ENCODE data around the gene MVB12B.

MVB12B gene

DNA sequence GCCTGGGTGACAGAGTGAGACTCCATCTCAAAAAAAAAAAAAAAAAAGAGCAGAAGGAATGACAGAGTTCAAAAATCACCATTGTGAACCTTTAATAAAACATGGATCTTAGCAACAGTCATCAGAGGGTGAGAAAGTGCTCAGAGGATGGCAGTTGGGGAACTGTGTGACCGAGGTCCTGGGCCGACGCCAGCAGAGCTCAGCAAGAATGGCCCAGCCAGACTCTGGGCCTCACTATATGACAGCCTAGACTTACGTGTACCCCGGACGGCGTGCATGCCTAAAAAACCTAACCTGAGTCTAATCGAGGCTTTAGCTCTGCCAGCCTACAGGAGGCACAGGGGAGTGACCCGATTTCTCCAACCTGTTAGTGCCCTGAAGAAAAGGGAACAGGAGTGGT is 64.3 kb downstream of the MVB12B start:
- no peak for DNase-seq

DNA sequence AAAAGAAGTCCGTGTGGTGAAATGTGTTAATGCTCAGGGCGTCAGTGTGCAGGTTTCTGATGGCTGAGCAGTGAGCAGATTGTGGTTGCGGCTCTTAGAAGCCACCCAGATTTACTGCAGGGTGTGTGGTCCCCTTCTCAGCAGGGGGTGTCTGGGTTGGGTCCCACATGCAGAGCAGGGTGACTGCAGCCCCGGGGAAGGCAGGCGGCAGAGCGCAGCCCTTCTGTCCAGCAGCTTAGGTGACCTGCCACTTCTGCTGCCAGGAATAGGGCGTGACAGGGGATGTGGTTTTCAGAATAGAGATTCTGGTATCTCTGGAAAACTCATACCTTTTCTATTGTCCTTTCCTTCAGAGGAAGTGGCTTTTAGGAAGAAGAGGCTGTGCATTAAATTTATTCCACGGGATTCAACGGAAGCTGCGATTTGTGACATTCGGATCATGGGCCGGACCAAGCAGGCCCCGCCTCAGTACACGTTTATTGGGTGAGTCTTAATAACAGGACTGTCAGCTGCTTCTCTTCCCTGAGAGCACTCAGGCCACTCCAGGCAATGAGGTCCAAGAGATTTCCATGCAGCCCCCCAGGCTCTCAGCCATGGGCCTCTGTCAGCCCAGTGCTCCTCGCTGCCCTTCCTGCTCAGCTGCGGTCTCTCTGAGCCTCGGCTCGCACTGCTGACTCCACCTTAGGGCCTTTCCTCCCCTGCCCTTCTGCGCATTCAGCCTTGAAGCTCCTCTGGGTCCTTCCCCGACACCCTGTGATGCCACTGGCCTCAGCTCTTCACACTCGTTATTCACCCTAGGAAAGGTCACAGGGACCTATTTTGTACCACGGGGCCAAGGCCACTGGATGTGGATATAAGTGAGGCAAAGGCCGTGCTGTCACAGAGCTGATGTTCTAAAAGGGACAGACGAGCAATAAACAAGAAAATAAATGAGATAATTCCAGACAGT is 65.4 kb downstream of the MVB12B start:
- no peak for DNase-seq

DNA sequence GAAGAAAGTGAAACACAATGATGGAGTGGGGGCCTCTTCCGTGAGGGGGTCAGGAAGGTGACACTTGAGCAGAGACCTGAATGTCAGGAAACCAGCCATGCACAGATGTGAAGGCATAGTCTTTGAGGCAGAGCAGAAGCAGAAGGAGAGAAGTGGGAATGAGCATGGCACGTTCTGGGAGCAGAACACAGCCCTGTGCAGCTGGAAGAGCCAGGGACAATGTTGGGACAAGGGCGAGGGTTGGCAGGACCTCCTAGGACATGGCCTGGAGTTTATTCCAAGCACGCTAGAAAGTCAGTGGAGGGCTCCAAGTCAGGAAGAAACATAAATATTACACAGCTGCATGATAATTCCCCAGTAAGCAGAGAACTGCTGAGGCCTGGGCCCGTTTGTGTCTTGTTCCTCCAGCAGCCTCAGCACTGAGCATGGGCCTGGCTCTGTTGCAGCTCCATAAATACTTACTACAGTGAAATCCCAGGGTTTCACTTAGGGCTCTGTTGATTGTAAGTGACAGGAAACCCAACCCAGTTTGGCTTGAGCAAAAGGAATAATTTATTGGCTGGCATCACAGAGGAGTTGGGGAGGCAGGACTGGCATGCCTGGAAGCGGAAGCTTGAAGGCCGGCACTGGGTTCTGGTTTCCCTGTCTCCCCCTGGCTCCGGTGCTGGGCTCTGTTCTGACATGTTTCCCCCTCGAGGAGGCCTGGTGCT is 66.2 kb downstream of the MVB12B start:
- DNase-seq = no peak

DNA sequence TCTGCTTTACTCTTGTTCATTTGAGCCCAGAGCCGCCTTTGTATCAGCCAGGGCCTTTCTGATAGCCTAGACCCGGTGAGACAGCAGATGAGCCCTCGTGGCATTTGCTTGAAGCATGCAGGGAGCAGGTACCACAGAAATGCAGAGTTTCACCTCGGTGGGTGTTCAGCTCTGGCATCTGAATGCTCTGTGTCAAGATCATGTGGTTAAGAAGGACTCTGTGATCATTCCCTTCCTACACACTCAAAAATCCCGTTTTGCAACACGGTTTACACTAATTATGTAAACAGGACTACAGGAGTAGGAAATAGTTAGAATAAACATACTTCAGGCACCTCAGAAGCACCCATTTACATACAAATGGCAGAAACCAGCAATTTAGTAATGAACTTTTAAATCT is 67.2 kb downstream of the MVB12B start:
- no peak for DNase-seq

DNA sequence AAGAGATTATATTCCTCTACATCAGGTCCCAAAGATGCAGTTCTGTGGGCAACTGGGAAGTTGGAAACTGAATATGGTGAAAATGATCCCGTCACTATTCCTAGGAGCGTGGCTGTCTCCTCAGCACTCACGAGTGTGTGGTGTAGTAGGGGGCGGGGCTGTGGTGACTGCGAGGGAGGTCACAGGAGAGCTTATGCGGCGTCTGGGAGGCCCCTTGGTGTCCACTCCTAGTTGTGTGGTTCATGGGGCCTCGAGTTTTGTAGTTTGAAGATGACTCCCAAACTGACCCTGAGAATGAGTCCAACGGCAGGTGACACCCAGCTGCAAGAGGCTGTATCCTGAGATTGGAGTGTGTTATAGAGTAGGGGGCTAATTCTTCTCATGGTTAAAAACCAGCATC is 68.2 kb downstream of the MVB12B start:
- DNase-seq = no peak

DNA sequence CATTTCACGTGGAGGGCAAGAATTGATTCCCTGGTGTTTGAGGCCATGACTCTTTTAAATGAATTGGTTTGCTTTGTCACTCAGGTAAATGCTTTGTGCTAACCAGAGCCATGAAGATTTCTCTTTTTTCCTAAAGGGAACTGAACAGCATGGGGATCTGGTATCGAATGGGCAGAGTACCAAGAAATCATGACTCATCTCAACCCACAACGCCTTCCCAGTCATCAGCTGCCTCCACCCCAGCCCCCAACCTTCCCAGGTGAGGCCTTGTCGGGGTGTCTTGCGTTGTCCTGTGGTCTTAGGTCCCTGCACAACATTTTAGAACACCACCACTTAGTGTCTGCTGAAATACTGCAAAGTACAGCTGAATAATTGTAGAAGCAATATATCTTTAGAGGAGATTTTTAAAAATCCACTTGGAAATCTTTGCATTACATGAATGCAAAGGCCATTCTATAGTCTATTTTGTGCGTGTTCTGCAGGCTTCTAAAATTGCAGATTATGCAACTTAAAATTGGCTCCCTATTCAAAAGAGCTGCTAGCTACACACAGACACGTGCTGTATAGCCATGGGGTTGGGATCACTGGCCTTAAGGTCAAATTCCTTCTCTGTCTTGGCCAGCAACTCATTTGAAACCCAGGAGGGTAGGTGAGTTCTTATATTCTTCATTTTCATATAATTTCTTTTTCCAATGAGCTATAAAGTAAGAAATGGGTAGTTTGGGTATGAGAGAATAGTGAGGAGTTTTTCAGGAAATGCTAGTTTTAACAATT is 69.0 kb downstream of the MVB12B start:
- no peak for DNase-seq

DNA sequence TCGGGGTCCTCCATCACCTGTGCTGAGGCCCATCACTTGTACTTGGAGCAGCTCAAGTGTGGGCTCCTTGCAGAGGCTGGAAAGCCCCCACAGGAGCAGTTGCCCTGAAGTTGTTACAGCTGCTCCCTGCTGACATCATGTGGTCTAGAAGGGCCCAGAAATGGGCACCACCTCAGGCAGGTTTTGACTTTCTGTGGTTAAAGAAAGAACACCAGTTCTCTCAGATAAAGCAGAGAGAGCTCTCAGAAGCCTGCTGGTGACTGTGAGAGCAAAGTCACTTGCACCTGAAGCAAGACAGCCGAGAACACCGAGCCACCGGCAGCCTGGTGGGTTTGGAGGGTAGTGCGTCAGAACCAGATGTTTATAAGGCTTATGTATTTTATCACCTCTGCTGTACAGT is 70.4 kb downstream of the MVB12B start:
- DNase-seq = no peak

DNA sequence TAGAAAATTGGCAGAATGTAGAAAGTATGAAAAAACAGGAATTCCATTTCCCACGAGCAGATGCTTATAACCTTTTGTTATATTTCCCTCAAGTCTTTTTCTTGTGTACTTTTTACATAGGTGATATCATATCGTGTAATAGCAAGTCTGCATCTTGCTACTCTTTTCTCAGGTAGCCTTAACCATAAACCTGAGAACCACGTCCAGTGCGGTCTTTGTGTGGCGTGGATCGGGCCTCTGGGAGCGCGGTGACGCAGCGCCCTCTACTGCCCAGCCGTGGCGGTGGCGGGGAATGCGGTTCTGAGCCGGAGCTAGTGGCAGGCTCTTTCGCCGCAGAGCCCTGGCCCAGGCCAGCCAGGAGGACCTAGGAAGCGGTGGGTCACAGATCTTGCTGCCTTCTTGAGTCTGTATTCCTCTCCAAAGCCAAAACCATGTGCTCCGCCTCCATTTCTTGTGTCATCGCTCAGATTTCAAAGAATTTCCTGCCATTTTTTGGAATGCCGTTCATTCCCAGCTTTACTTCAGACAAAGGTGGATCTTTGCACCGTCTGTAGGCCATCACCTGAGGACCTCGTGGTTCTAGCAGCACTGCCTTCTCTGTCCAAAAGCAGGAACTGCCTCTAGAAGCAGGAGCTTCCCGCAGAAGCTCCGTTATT is 71.9 kb downstream of the MVB12B start:
- DNase-seq = no peak

DNA sequence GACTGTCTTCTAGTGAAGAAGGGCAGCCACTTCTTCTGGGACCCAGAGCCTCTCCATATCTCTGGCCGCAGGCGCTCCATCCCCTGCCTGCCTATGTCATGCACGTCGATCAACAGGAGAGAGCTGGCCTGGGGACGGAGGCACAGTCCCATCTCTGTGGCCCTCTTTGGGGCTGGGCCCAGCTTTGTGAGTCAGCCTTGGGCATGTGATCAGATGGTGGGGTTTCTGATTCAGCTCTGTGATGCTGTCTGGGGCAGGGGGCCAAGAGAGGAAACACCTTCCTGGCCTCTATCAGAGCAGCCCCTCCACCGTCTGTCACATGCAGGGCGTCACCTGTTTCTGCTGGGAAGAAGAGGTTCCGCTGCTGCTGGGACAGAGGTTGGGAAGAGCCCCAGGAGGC is 72.6 kb downstream of the MVB12B start:
- DNase-seq = no peak

DNA sequence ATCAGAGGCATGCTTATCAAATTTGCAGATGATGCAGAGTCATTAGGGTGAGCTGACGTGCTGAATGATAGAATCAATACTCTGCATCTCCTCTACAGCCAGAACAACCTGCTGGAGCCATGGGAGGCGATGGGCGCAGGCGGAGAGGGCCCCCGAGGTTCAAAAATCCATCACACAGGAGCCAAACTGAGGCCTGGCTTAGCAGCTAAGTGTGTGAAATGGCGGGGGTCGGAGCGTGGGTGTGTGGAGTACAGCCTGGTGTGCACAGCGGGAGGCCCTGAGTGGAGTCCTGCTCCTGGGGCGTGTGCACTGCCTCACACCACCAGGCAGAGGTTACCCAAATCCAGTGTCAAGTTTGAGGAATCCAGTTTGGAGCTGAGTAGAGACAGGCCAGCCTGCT is 73.2 kb downstream of the MVB12B start:
- DNase-seq = no peak

DNA sequence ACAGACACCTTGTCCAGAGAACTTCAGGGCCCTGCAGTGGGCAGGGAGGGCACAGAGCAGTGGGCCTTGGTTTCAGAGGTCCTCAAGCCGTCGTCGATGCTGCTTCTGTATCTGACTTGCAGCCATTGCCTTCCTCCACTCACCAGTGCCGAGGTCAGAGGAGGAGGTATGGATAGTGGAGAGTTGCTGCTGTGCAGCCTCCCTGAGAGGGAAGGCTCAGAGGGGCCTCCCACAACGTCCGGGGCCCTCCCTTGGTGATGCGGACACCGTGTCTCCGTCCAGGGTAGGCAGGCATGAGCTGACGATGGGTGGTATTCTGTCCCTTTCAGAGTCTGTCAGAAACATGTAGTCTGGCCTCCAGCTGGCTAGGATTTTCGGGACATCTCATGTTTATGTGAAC is 73.9 kb downstream of the MVB12B start:
- no peak for DNase-seq

DNA sequence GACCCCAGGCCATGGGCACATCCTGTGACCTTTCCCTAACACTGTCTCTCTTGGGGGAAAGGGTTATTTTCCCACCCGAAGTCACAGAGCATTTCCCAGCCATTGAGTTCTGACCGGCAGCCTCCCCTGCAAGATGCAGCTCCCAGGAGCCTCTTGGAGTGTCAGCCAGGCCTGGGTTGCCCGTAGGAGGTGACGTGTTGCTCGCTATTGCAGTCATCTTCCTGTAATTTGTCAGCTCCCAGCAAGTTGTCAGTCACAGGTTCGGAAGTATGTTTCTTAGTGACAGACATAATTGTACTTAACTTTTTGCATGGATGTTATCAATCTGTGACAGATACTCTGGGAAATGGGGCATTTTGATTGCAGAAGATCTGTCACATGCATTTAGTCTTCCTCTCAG is 74.5 kb downstream of the MVB12B start:
- no peak for DNase-seq

DNA sequence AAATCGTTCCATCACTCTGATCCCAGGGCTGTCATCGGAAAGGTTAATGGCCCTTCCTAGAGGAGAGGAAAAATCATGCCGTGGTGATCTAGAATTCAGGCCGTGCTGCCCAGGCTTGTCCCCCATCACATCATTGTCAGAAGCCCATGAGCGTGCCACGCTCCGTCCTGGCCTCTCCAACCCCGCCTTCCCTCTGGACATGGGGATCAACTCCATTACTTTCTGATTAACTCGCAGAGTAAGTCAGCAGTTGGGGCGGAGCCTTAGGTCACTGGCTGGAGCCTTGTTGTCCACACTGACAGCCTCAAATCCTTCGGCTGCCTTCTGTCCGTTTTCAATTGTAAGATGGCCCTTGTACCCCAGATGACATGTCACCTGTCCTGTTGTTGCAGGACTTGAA is 75.0 kb downstream of the MVB12B start:
- DNase-seq = no peak

DNA sequence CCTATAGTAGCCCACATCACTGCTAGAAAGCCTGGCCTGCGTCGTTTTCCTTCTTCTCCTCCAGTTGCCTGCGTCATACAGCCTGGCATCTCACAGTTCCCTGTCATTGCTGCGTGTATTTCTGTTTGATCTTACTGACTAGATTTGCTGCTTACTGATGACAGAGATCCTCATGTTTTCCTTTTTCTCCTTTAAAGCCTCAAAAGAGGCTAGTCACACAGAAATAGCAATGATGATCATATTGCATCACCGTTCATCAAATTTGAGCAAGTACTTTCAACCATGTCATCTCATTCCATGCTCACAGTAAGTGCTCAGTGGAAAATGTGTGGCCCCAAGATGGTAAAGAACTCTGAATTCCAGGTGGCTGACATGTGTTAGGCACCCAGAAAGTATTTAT is 76.8 kb downstream of the MVB12B start:
- no peak for DNase-seq

DNA sequence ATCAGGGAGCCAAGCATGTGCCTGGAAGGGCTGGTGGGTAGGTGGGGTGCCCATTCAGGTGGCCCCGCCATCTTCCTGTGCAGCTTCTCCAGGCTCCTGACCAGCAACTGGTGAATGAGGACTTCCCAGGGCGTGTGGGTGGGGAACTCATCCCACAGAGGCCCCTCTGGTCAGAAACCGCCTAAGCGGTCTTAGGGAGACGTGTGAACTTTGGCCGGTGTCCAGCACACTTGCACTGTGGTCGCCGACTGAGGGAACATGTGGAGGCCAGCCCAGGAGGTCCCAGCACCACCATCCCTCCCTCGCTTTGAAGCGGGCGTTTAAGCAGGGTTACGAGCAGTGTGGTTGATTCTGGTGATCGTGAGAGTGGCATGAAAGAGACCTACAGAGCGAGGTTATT is 77.8 kb downstream of the MVB12B start:
- no peak for DNase-seq

DNA sequence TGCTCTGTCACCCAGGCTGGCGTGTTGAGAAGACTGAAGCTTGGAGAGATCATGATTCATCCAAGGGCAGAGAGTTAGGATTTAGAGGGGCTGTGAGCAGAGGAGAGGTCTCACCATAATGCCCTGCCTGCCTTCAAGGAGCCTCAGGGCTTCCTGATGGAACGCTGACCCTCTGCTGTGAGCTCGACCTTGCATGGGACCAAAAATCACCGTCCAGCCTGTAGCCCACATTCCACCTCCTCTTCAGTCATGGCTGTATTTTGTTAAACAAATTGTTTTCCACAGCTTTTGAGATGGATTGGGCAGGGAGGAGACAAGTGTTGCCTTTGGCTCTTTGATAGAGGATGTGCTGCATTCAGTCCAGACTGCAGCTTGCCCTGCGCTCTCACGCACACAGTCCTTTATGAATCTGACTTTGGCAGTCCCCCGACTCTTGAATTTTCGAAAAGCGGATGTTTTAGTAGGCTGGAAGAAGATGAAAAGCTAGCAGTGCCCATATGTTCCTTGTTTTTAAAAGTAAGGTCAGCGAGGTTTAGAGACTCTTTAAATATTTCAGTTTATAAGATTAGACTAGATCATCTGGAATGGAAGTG is 79.5 kb downstream of the MVB12B start:
- no peak for DNase-seq

DNA sequence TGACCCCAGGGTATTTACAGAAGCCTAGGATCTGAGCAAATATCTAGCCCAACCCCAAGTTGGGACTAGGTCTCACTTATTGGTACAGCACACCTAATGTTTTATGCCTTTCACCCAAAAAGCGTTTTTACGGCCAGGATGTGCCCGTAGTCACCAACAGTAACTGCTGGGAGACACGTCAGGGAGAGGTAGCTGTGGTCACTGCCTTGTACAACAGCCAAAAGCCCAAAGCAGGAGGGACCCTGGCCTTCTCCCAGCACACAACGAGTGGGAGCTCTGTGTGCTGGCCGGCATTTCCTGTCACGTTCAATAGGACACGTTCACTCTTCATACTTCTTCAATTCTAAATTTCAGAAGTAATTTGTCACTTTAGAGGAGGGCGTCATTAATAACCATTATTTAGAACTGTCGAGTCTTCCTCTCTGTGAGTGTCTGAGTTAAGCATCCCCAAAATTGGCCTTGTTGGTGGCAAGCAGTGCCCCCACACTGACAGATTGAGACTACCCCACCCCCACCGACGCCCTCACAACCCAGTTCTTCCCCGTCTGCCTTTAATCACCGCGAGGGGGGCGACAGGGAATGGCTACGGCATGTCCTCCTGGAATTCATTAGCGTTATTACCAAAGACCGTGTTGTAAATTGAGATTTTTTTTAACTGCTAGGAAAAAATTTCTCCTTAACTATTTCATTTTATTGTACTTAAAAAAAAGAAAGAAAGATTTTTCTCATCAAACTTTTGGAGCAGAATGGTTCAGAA is 80.7 kb downstream of the MVB12B start:
- DNase-seq = no peak

DNA sequence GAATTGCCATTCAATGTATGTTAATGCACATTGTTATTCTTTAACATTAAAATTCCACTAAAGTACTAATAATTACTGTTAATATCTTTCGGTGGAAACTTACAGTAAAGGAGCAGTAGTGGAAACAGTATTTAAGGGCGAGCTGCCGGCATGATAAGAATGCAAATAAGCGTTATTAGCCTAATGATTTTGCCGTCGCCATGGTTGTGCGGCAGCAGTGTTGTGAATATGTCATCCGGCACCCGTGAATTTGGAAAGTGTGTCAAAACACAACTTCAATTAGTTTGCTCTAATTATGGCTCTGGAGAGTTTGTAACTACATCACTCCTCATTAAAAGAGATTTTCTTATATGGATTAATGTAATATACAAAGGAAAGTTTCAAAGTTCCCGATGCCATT is 81.4 kb downstream of the MVB12B start:
- no peak for DNase-seq

DNA sequence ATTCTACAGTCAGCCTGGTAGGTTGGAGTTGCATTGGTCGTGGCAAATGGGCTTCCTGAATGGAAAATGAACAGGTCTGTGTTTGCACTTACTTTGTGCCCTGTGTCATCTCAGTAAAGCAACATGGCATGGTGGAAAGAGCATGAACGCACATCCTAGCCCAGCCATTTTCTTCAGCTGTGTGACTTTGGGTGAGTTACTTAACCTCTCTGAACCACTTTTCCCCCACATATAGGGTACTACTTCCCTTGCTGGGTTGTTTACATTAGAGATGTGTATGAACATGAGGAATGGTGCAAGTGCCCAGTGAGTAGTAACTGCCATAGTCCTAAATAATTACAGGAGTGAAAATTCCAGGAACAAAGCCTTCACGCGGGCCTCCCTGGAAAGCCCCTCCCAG is 83.6 kb downstream of the MVB12B start:
- no peak for DNase-seq

DNA sequence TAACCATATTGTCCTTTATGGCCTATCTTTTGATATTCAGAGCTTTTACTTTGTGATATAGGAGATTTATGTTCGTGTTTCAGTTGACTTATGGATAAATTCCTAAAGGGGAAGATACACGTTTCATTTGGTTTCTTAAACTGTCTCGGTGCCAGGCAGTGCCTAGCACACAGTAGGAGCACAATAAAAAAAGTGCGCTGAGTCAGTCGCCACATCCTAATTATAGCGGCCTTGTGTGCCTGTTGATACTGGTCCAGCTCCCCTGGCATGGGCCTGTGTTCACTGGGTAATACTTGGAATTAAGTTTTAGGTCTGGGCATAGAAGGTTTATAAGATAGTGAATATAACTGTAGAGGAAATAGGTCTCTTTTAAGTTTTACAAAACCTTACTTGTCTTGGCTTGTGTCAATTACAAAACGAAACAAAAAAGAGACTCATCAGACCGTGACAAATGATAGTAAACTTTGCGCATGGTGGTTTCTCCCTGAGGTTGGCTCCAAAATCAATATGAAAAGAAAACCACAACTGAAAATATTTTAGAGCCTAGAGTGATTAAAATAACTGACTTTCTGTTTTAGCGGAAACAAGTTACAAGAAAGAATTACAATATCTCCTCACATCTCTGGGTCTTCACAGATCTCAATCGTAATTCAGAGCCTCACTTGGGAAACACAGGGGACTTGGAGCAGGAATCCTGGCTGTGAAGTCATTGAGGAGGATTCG is 84.8 kb downstream of the MVB12B start:
- no peak for DNase-seq

DNA sequence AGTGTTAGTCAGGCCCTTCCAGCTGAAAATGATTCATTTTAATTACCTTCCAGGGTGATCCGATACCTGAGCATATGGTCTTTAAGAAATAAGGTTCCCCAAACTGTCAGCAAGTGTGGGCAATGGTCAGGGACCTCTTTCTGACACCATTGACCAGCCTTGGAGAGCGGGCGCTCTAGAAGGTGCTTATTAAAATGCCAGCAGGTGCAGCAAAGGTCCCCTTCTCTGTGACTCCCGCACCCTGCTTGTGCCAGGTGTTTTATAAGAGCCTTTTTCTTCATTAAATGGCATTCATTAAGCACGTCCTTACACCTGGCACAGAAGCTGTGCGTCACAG is 85.3 kb downstream of the MVB12B start:
- no peak for DNase-seq

Data from NCI-H2171 (cell line).